ENCODE results near the gene MGRN1. TPM values are rescaled to one million over a fixed set of nuclear protein-coding genes. Genes with fewer than 3 reads are reported as not detected.
A peak's percentile ranks its signal among the peaks of the same experiment; 100 is the strongest.
"Not testable (repeated sequence)": the region's sequence is repeated elsewhere in the genome, so short reads cannot be mapped to it uniquely, and the experiment has no call there.

The MGRN1 gene
- total RNA-seq, 1 donor from 2014 or later = 201 TPM

DNA sequence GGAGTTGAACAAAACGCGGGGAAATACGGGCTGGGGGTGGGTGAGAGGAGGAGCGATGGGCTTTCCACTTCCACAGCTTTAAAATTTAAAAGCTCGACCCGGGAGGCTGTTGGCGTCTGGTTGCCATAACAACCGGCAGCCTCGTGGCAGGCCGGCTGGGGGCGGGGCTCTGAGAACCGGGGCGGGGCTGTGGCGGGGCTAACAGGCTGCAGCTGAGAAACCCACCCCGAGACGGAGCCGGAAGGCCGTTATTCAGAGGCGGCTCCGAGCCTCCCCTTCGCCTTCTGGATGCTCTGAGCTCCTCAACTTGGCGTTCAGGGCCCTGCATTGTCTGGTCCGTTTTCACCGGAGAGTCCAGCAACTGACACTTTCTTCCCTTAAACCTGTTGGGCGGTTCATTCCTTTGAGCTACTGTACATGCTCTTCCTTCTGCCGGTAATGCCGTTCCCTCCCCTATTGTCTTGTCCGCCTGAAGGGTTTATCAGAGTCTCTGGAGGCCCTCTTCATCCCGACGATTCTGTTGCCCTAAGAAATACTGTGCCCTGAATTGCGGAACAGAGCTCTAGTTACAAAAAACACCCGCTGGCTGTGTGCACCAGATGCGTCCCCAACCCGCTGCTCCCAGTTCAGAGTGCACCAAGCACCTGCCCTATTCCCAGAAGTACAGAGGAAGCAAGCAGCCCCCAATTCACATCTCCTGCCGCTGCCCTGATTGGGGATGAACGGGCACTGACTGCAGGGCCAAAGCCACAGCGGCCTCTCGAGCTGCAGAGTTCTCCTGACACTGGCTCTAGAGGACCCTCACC, 110.3 kb downstream of the MGRN1 start:
- intact Hi-C loops (cut with DNase I) = loop anchor here (1.0 to 2.0 kb wide), 4 partner anchors 33 to 223 kb away; partner anchors contain the start of genes NUDT16L1, ROGDI and SEC14L5
- H3K27ac ChIP-seq = peak overlapping the region; percentile 78 to 79
- no peaks in the 10 kb centered on the region for H3K9me3 ChIP-seq
- no peaks in the 10 kb centered on the region for H3K27me3 ChIP-seq
- peak; percentile 47 to 94 for DNase-seq (ENCODE audit: low spot score in 2 of 2)
- peak overlapping the region; percentile 78 to 92 for H3K4me3 ChIP-seq
- H3K36me3 ChIP-seq = peaks cover under 1 to 7% of the 10 kb centered on the region in 2 donors
- peaks cover 0 to 8% of the 10 kb centered on the region in 2 donors for H3K4me1 ChIP-seq
- no peak for TF ChIP-seq CTCF (IDR thresholded peaks at IDR 0.05)

DNA sequence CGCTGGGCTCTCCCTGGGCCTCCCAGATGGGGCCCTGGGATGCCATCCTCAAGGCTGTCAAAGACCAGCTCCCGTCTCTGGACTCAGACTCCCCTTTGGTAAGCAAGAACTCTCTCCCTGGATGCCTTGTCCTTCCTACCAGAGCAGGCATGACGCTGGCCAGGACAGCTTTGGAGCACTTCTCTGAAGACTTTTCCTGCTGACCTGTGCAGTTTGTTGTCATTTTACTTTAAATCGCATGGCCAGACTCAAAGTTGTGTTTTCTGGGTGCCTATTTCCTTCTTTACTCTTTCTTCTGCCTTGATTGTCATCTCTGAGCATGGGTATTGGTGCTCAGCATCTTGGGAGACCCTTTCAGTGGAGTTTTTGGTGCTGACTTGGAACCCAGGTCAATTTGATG, 111.9 kb downstream of the MGRN1 start:
- DNase-seq (ENCODE audit: low spot score in 2 of 2) = no peak
- intact Hi-C loops (cut with DNase I) = no loop called here

GRCh38 chr16:4737545-4737944, 112.9 kb downstream of the MGRN1 start:
- no peaks in the 10 kb centered on the region for H3K9me3 ChIP-seq
- intact Hi-C loops (cut with DNase I) = no loop called here
- DNase-seq (ENCODE audit: low spot score in 2 of 2) = no peak
- no peak overlapping the region for H3K4me3 ChIP-seq
- no peak for TF ChIP-seq CTCF (IDR thresholded peaks at IDR 0.05)
- H3K4me1 ChIP-seq = peaks cover 0 to 8% of the 10 kb centered on the region in 2 donors
- H3K36me3 ChIP-seq = no peaks in the 10 kb centered on the region
- H3K27ac ChIP-seq = no peak overlapping the region
- H3K27me3 ChIP-seq = no peaks in the 10 kb centered on the region

More for the DNA sequence above, 111.9 kb downstream of the MGRN1 start:
- Histone ChIP-seq H3K4me1 (peaks cover 0 to 8% of the 10 kb centered on the region in 2 donors), H3K27ac (no peak overlapping the region), H3K27me3 (no peaks in the 10 kb centered on the region), H3K36me3 (no peaks in the 10 kb centered on the region), H3K9me3 (no peaks in the 10 kb centered on the region), H3K4me3 (no peak overlapping the region)
- TF ChIP-seq CTCF (IDR thresholded peaks at IDR 0.05) = no peak

DNA sequence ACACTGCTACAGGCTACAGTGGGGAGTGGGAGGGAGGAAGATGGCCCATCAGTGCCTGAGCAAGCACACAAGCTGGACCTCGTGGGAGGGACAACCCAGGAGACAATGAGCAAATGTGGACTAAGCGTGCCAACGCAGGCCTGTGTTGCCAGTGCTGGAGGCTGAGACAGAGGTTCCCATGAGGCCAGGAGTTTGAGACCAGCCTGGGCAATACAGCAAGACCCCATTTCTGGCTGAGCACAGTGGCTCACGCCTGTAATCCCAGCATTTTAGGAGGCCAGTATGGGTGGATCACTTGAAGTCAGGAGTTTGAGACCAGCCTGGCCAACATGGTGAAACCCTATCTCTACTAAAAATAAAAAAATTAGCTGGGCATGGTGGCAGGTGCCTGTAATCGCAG, 113.7 kb downstream of the MGRN1 start:
- H3K4me1 ChIP-seq; DNase-seq (ENCODE audit: low spot score in 2 of 2); H3K27ac ChIP-seq; H3K36me3 ChIP-seq; intact Hi-C loops (cut with DNase I); H3K4me3 ChIP-seq; H3K27me3 ChIP-seq; H3K9me3 ChIP-seq: not testable (repeated sequence)

Other genes with a start within 250 kb of the MGRN1 start
- 41.9 TPM for gene CORO7, start 208.2 kb upstream of the MGRN1 start, total RNA-seq
- gene DNAJA3, start 199.0 kb upstream of the MGRN1 start, total RNA-seq = 40.7 TPM
- 48.6 TPM for gene NMRAL1, start 150.2 kb upstream of the MGRN1 start, total RNA-seq
- 36.7 TPM for gene HMOX2, start 148.4 kb upstream of the MGRN1 start, total RNA-seq
- gene CDIP1, start 86.1 kb upstream of the MGRN1 start, total RNA-seq = 36.9 TPM
- not detected for gene C16orf96, start 68.5 kb upstream of the MGRN1 start, total RNA-seq
- 4.6 TPM for gene UBALD1, start 9.9 kb upstream of the MGRN1 start, total RNA-seq
- 77.3 TPM for gene NUDT16L1, start 68.7 kb downstream of the MGRN1 start, total RNA-seq
- 55.9 TPM for gene ANKS3, start 109.4 kb downstream of the MGRN1 start, total RNA-seq
- not detected for gene DNAAF8, start 109.7 kb downstream of the MGRN1 start, total RNA-seq
- 13.7 TPM for gene ZNF500, start 142.3 kb downstream of the MGRN1 start, total RNA-seq
- gene SEPTIN12, start 163.5 kb downstream of the MGRN1 start, total RNA-seq = not detected
- not detected for gene SMIM22, start 170.5 kb downstream of the MGRN1 start, total RNA-seq
- gene ROGDI, start 177.8 kb downstream of the MGRN1 start, total RNA-seq = 10.5 TPM
- gene GLYR1, start 222.5 kb downstream of the MGRN1 start, total RNA-seq = 39.2 TPM
- 31.8 TPM for gene UBN1, start 222.7 kb downstream of the MGRN1 start, total RNA-seq

Data from ascending aorta (tissue), 2 donors.